Esophagus squamous epithelium (tissue), 5 donors: ENCODE data around the gene DOK6. TPM values are rescaled to one million over a fixed set of nuclear protein-coding genes. Genes with fewer than 3 reads are reported as not detected.

Source experiments
- DNase-seq: peaks from one replicate; lab custom pipeline; 2025; lab: John Stamatoyannopoulos, UW
- H3K27ac ChIP-seq, 4 donors: fragments of 200-600 bp; sonication (generic); one replicate each; pipeline ENCODE4 v1.5.1; 2016 to 2019; ENCODE audit warnings: mild to moderate bottlenecking in 1 of 4
- H3K27me3 ChIP-seq, 4 donors: fragments of 200-600 bp; sonication (generic); 1 replicate in 3 of 4; 2 replicates in 1 of 4; pipeline versions ENCODE4 v1.5.1 to v1.6.0; 2017 to 2021; ENCODE audit warnings: antibody characterized with exemption in 1 of 4
- H3K36me3 ChIP-seq, 3 donors: fragments of 200-600 bp; sonication (generic); one replicate each; pipeline ENCODE4 v1.5.1; 2016 to 2019
- H3K4me1 ChIP-seq, 3 donors: fragments of 200-600 bp; sonication (generic); one replicate each; pipeline ENCODE4 v1.5.1; 2017 to 2019
- H3K4me3 ChIP-seq, 4 donors: fragments of 200-600 bp; sonication (generic); 1 replicate in 3 of 4; 2 replicates in 1 of 4; pipeline ENCODE4 v1.5.1; 2016 to 2019; ENCODE audit warnings: mild to moderate bottlenecking in 2 of 4, moderate library complexity in 1 of 4
- H3K9me3 ChIP-seq, 3 donors: fragments of 200-600 bp; sonication (generic); one replicate each; pipeline ENCODE4 v1.5.1; 2016 to 2019
- POLR2A ChIP-seq, 4 donors: fragments of 450-650 bp; IDR thresholded peaks; one replicate each; pipeline ENCODE4 v1.6.1; 2017; ENCODE audit warnings: antibody characterized with exemption in 4 of 4, mild to moderate bottlenecking in 4 of 4, moderate library complexity in 3 of 4
- WGBS, 2 donors: methylation state at CpG; one replicate each; pipeline ENCODE4 v1.1.5; 2018; 5-methylcytosine and 5-hydroxymethylcytosine counted together
- intact Hi-C: fragments of 100-400 bp; cut with DNase I; formaldehyde crosslinking; loops from one replicate; pipeline ENCODE4 v1.15.0; 2022
- total RNA-seq, 4 donors: library from RNA; depleted of rRNA; stranded (reverse); fragments of >200 nt; gene quantifications; one replicate each; pipeline ENCODE4 v1.1.0, GENCODE V29; 2016
- TF ChIP-seq, protein P1 (sequence below), 6 experiments: fragments of 450-650 bp in 4 of 6; fragments of 200-600 bp in 2 of 6; sonication (generic) in 2 of 6; IDR thresholded peaks; one replicate each; pipeline ENCODE4 v1.5.1; 2016 to 2019; ENCODE audit warnings: antibody characterized with exemption in 6 of 6, mild to moderate bottlenecking in 4 of 6, moderate library complexity in 4 of 6
- donor health status: DM: yes; HTN: yes; CAD: no.

Gene DOK6
- total RNA-seq, 4 donors from 2014 or later = 0.57 to 0.88 TPM; not detected in 2

DNA sequence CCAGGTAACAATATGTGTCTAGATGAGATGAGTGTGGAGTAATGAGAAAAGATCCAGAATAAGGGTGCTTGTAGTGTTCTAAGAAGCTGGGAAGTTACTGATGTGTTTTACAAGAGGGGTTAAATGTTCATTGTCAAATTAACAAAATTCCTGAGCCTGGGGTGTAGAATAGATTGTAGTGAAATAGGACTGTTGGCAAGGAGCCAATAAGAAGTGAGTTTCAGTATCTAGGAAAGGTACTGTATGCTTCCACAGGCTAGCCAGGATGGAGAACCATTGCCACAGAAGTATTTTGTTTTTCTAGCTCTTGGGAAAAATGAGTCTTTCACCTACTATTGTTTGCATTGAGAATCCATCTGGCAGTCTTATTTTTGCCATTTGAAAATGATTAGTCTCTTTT is 10.5 kb downstream of the DOK6 start:
- H3K9me3 ChIP-seq = no peaks in the 10 kb centered on the region
- no peaks in the 10 kb centered on the region for H3K4me1 ChIP-seq
- intact Hi-C loops = no loop called here
- TF ChIP-seq, protein P1, sequence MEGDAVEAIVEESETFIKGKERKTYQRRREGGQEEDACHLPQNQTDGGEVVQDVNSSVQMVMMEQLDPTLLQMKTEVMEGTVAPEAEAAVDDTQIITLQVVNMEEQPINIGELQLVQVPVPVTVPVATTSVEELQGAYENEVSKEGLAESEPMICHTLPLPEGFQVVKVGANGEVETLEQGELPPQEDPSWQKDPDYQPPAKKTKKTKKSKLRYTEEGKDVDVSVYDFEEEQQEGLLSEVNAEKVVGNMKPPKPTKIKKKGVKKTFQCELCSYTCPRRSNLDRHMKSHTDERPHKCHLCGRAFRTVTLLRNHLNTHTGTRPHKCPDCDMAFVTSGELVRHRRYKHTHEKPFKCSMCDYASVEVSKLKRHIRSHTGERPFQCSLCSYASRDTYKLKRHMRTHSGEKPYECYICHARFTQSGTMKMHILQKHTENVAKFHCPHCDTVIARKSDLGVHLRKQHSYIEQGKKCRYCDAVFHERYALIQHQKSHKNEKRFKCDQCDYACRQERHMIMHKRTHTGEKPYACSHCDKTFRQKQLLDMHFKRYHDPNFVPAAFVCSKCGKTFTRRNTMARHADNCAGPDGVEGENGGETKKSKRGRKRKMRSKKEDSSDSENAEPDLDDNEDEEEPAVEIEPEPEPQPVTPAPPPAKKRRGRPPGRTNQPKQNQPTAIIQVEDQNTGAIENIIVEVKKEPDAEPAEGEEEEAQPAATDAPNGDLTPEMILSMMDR (IDR thresholded peaks at IDR 0.05) = no peak
- no peak for TF ChIP-seq POLR2A (IDR thresholded peaks at IDR 0.05)
- H3K27ac ChIP-seq = no peak overlapping the region
- H3K36me3 ChIP-seq = no peaks in the 10 kb centered on the region
- DNase-seq = no peak
- H3K4me3 ChIP-seq = no peak overlapping the region
- H3K27me3 ChIP-seq = no peaks in the 10 kb centered on the region

GRCh38 chr18:69414184-69414583 is 13.5 kb downstream of the DOK6 start:
- no peak for DNase-seq
- WGBS, 2 donors = 35 to 77% methylated on average over 1 of the region's 1 CpG
- no peak overlapping the region for H3K27ac ChIP-seq
- no peak overlapping the region for H3K4me3 ChIP-seq
- no peak for TF ChIP-seq POLR2A (IDR thresholded peaks at IDR 0.05)
- no peaks in the 10 kb centered on the region for H3K4me1 ChIP-seq
- H3K36me3 ChIP-seq = no peaks in the 10 kb centered on the region
- H3K9me3 ChIP-seq = no peaks in the 10 kb centered on the region
- H3K27me3 ChIP-seq = no peaks in the 10 kb centered on the region
- intact Hi-C loops = no loop called here

GRCh38 chr18:69432847-69433246 is 32.2 kb downstream of the DOK6 start:
- intact Hi-C loops = no loop called here
- DNase-seq = no peak
- peaks cover 0 to 6% (median 0%) of the 10 kb centered on the region in 3 donors for H3K9me3 ChIP-seq
- H3K27me3 ChIP-seq = no peaks in the 10 kb centered on the region
- H3K4me1 ChIP-seq = no peaks in the 10 kb centered on the region
- no peak overlapping the region for H3K4me3 ChIP-seq
- no peak overlapping the region for H3K27ac ChIP-seq
- TF ChIP-seq, protein P1 (IDR thresholded peaks at IDR 0.05) = no peak
- no peak for TF ChIP-seq POLR2A (IDR thresholded peaks at IDR 0.05)
- H3K36me3 ChIP-seq = no peaks in the 10 kb centered on the region

GRCh38 chr18:69435000-69435399 is 34.3 kb downstream of the DOK6 start:
- Histone ChIP-seq H3K36me3 (no peaks in the 10 kb centered on the region), H3K27me3 (no peaks in the 10 kb centered on the region), H3K4me3 (no peak overlapping the region), H3K9me3 (peaks cover 0 to 20% (median 0%) of the 10 kb centered on the region in 3 donors), H3K27ac (no peak overlapping the region), H3K4me1 (no peaks in the 10 kb centered on the region)
- intact Hi-C loops = no loop called here
- DNase-seq = no peak
- TF ChIP-seq, protein P1 (IDR thresholded peaks at IDR 0.05) = no peak
- no peak for TF ChIP-seq POLR2A (IDR thresholded peaks at IDR 0.05)
- WGBS, 2 donors = 75 to 87% methylated on average over 2 of the region's 2 CpGs

- H3K4me1 ChIP-seq = no peaks in the 10 kb centered on the region
- WGBS, 2 donors = 79 to 82% methylated on average over 4 of the region's 4 CpGs
- intact Hi-C loops = no loop called here
Measured at GRCh38 chr18:69444221-69444620, 43.5 kb downstream of the DOK6 start.

More at GRCh38 chr18:69444221-69444620, 43.5 kb downstream of the DOK6 start:
- no peak overlapping the region for H3K4me3 ChIP-seq
- no peak for TF ChIP-seq POLR2A (IDR thresholded peaks at IDR 0.05)
- TF ChIP-seq, protein P1 (IDR thresholded peaks at IDR 0.05) = no peak
- H3K27me3 ChIP-seq = no peaks in the 10 kb centered on the region
- H3K27ac ChIP-seq = no peak overlapping the region
- no peak for DNase-seq
- peaks cover 0 to 16% (median 9%) of the 10 kb centered on the region in 3 donors for H3K9me3 ChIP-seq
- H3K36me3 ChIP-seq = no peaks in the 10 kb centered on the region
